Hepatocyte (in vitro differentiated cells): Measurements from ENCODE around the gene BTBD19.
"Not testable (repeated sequence)": the region's sequence is repeated elsewhere in the genome, so short reads cannot be mapped to it uniquely, and the experiment has no call there.

Experiments
- EZH2 ChIP-seq: fragments of 200-600 bp; sonication (generic); IDR thresholded peaks from 2 replicates; pipeline ENCODE4 v1.6.1; 2016; ENCODE audit warnings: antibody characterized with exemption, mild to moderate bottlenecking, borderline replicate concordance
- EZH2phosphoT487 ChIP-seq: fragments of 200-600 bp; sonication (generic); IDR thresholded peaks from one replicate; pipeline ENCODE4 v1.6.1; 2018; ENCODE audit warnings: antibody characterized with exemption, mild to moderate bottlenecking, low read depth, moderate library complexity; ENCODE audit not compliant: unreplicated experiment, severe bottlenecking
- TF ChIP-seq, protein P1 (sequence below): fragments of 200-600 bp; sonication (generic); IDR thresholded peaks from 2 replicates; pipeline ENCODE4 v1.5.1; 2016; ENCODE audit warnings: antibody characterized with exemption, mild to moderate bottlenecking; ENCODE audit not compliant: poor library complexity

DNA sequence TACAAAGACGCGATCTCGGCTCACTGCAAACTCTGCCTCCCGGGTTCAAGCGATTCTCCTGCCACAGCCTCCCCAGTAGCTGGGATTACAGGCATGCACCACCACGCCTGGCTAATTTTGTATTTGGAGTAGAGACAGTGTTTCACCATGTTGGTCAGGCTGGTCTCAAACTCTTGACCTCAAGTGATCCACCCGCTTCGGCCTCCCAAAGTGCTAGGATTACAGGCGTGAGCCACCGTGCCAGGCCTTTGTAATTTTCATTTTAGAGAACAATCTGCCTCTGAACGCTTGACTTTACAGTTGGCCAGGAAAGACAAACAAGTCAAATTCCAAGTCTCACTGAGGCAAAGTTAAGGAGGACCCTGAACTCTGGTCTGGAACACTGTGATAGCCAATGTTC, 30.0 kb downstream of the BTBD19 start:
- TF ChIP-seq, protein P1, sequence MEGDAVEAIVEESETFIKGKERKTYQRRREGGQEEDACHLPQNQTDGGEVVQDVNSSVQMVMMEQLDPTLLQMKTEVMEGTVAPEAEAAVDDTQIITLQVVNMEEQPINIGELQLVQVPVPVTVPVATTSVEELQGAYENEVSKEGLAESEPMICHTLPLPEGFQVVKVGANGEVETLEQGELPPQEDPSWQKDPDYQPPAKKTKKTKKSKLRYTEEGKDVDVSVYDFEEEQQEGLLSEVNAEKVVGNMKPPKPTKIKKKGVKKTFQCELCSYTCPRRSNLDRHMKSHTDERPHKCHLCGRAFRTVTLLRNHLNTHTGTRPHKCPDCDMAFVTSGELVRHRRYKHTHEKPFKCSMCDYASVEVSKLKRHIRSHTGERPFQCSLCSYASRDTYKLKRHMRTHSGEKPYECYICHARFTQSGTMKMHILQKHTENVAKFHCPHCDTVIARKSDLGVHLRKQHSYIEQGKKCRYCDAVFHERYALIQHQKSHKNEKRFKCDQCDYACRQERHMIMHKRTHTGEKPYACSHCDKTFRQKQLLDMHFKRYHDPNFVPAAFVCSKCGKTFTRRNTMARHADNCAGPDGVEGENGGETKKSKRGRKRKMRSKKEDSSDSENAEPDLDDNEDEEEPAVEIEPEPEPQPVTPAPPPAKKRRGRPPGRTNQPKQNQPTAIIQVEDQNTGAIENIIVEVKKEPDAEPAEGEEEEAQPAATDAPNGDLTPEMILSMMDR: not testable (repeated sequence)
- not testable (repeated sequence) for TF ChIP-seq EZH2, EZH2phosphoT487
